HG03139 (cell line): ENCODE data around the gene MARCHF11.
A peak's percentile ranks its signal among the peaks of the same experiment; 100 is the strongest.

Source experiments
- ATAC-seq: cut with Tn5 transposase; IDR thresholded peaks from one replicate; pipeline ENCODE4 v1.9.1; 2021; ENCODE audit not compliant: unreplicated experiment

Gene MARCHF11

GRCh38 chr5:16179511-16179935 lies at the start of gene MARCHF11:
Gene MARCHF11, minus strand, starts transcription at chr5:16179791. Its CDS starts 216 bp downstream, at chr5:16179575.
- ATAC-seq: no peak

DNA sequence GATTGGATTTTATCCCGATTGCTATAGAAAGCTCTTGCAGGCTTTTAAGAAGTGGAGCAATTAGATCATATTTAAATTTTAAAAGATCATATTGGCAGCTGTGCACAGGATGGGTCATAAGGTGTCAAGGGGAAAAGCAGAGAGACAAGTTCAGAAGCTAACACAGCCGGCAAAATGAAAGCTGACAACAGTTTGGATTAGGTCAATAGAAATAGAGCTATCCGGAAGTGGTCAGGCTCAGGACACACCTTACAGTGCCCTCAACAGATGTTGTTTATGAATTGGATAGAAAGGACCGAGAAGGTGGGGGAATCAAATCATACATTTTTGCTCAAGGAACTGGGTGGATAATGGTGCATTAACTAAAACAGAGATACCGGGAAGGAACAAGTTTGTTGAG lies 46.3 kb upstream of the MARCHF11 start:
- no peak for ATAC-seq

DNA sequence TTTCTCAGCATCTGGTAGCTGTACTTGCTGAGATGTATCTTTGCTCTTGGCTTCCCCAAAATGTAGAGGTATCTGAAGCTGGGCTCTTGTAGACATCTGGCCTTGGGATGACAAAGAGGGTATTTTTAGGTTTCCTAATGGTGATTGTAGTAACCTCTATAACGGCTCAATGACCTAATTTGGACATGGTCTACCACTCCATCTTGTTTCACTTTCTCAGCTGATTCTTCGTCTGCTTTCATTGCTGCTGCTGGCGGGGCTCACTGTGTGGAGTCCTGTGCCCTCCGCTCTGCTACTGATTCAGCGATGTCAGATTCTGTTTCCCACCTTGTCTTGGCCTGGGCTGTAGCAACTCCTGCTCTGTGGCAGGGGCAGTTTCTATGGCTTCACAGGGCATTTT lies 12.7 kb upstream of the MARCHF11 start:
- ATAC-seq: no peak

- no peak for ATAC-seq
Observed at GRCh38 chr5:16180789-16181082, 1.1 kb upstream of the MARCHF11 start.

GRCh38 chr5:16179936-16180788 lies 571 bp upstream of the MARCHF11 start:
- no peak for ATAC-seq

- no peak for ATAC-seq
Observed at GRCh38 chr5:16178745-16179372, 732 bp downstream of the MARCHF11 start.

GRCh38 chr5:16169550-16169949 lies 10.0 kb downstream of the MARCHF11 start:
- no peak for ATAC-seq

GRCh38 chr5:16160706-16161105 lies 18.9 kb downstream of the MARCHF11 start:
- peak; percentile 89 for ATAC-seq

GRCh38 chr5:16159636-16160035 lies 20.0 kb downstream of the MARCHF11 start:
- ATAC-seq: no peak

DNA sequence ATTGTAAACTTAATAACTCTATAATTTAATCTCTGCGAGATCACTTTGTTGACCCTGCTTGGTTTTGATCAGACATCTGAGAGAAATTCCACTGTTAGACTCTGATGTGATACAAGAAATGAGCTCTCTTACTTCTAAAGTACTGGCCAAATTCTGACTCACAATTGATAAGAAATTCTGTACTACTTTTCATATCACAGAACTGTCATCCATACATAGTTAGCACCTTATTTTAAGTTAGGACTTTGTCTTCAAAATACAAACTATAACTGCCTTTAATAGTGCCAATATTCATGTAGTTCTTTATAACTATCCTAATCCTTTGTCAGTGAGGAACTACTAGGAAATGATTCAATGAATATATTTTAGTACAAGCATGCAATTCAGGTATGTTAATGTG lies 23.4 kb downstream of the MARCHF11 start:
- no peak for ATAC-seq

DNA sequence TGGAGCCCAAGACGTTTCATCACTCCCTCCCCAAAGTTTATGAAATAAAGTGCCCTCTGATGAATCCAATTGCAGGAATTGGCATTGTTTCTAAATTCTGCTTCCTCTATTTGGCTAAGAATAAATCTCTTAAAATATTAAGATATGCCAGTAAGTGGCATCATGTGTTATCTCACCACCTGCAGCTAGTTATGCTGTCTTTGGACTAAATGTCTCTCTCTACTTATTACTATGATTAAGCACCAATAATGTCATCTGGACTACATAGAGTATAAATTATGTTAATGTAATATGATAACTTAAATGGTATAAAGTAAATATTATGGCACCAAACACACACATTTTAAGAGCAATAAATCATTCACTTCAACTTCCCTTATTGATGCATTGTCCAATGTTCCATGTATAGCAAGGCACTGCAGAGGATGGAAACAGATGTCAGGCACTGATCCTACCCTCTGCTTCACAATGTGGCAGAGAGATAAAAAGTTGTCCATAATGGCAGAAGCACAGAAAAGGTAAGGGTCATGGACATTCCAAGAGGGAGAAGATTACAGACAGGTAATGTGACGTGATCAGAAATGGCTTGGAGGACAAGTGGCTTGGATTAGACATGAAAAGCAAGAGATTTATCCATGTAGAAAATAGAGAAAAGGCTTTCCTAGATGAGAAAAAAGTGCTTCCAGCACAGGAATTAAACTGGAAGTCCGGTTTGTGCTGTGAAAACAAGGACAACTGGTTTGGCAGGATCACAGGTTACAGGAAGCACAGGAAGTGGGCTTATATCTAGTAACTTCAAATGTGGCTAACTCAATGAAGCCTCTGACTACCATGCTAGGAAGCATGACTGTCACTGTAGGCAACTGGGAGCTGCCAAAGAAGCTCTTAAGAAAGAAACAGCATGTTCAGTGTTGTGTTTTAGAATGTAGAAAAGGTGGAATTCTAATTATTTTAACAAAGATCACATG lies 26.7 kb downstream of the MARCHF11 start:
- no peak for ATAC-seq

DNA sequence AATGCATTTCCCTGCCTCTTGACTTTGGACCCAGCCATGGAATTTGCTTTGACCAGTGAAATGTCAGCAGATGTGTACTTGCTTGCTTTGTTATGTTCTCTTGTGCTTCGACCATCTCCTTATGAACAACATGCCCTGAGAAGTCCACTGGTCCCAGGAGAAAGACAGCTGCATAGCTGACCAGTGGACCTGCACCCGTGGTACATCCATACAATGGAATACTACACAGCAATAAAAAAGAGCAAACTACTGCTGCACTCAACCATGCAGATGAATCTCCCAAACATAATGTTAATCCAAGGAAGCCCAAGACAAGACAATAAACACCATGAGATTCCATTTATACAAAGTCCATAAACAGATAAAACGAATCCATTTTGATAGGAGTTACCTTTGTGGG lies 30.0 kb downstream of the MARCHF11 start:
- no peak for ATAC-seq

DNA sequence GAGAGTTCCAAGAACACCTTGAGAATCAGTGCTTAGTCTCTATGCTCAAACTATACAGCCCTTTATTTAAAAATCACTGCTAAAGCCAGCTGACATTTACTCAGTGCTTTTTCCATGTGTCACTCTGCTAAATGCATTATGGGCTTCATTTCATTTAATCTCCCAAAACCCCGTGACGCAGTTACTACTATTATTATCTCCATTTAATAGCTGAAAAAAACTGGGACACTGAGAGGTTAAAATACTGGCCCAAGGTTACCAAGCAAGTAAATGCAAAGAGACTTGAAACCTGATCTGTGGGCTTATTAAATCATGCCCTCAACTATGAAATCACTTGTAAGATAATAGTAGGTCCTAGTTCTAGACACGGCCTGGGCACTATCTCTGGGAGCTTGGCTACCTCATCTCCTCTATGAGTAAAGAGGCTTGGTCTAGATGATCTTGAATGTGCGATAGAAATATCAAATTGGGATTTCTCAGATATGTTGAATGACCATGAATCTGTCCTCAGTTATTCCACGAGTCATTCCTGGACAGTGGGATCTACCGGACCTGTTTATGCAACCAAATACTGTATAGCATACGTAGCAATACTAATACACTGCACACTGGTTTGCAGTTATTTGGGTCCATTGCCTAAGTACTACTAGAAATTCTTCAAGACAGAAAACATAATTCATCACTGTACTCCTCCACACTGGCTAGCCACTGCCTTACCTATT lies 32.3 kb downstream of the MARCHF11 start:
- no peak for ATAC-seq

GRCh38 chr5:16144416-16144815 lies 35.2 kb downstream of the MARCHF11 start:
- no peak for ATAC-seq

- no peak for ATAC-seq
Observed at GRCh38 chr5:16143361-16144049, 36.1 kb downstream of the MARCHF11 start.

GRCh38 chr5:16140944-16141343 lies 38.6 kb downstream of the MARCHF11 start:
- ATAC-seq: no peak

DNA sequence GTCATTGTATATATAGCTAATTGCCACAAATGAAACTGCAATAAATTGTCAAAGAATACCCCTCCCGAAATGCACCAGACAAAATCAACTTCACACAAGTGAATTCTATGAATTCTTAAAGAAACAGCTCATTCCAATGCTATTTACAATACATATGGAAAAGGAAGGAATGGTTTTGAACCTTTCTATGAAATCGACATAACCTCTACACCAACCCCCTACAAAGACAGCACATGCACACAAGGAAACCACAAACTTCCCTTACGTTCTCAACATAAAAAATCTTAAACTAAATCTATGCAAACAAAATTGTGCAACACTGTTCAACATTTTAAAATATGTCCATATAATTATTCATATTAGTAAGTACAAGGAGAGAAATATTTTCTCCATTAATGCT lies 39.2 kb downstream of the MARCHF11 start:
- ATAC-seq: no peak

DNA sequence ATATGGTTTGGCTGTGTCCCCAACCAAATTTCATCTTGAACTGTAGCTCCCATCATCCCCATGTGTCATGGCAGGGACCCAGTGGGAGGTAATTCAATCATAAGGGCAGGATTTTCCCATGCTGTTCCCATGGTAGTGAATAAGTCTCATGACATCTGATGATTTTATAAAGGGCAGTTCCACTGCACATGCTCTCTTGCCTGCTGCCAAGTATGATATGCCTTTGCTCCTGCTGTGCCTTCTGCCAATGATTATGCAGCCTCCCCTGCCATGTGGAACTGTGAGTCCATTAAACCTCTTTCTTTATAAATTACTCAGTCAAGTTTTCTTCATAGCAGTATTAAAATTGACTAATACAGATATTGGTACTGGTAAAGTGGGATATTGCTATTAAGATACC lies 42.4 kb downstream of the MARCHF11 start:
- no peak for ATAC-seq

GRCh38 chr5:16135506-16135905 lies 44.1 kb downstream of the MARCHF11 start:
- no peak for ATAC-seq

DNA sequence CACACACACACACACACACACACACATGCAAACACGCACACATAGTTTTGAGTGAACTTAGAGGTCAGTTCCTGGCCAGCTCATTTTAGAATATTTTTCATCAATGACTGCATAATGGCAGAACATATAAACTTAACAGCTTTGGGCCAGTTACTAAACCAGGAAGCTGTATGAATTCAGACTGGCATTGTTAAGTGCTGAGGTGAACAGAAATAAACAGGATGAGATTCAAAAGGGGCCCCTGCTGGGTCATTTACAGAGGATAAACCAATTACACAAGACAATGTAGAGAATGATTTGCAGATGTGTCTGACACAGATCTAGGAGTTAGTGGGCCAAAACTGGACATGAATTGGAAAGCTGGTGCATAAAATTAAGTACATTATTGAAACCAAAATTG lies 44.6 kb downstream of the MARCHF11 start:
- no peak for ATAC-seq
